Pancreas (tissue), 10 donors: Measurements from ENCODE around the gene PARD3. TPM values are rescaled to one million over a fixed set of nuclear protein-coding genes. Genes with fewer than 3 reads are reported as not detected.
"Not testable (repeated sequence)": the region's sequence is repeated elsewhere in the genome, so short reads cannot be mapped to it uniquely, and the experiment has no call there.

Experiments used
- ATAC-seq, 4 donors: fragments of 200-7000 bp; cut with Tn5 transposase; one replicate each; pipeline versions ENCODE4 v1.8.0 to v1.9.1; 2020; ENCODE audit warnings: mild to moderate bottlenecking in 4 of 4, moderate library complexity in 4 of 4
- DNase-seq, 6 donors: peaks; one replicate each; pipeline ENCODE4 v3.0.0-alpha.2; 2020
- FAIRE-seq: peaks from 2 replicates; lab custom pipeline; 2012; peaks lifted over from hg19 to GRCh38; lab: Jason Lieb, UNC
- H3K27ac ChIP-seq, 4 donors: fragments of 200-600 bp; sonication (generic); 1 replicate in 3 of 4; 2 replicates in 1 of 4; pipeline versions ENCODE4 v1.5.0 to v1.8.0; 2020
- H3K27me3 ChIP-seq, 4 donors: fragments of 200-600 bp; one replicate each; pipeline ENCODE4 v1.8.0; 2021
- H3K36me3 ChIP-seq, 3 donors: fragments of 200-600 bp; sonication (generic) in 1 of 3; one replicate each; pipeline versions ENCODE4 v1.5.0 to v1.8.0; 2020 to 2021
- H3K4me1 ChIP-seq, 3 donors: fragments of 200-600 bp; one replicate each; pipeline ENCODE4 v1.8.0; 2021
- H3K4me3 ChIP-seq, 4 donors: fragments of 200-600 bp; sonication (generic) in 2 of 4; one replicate each; pipeline versions ENCODE4 v1.5.0 to v1.8.0; 2020 to 2021
- H3K9me3 ChIP-seq, 4 donors: fragments of 200-600 bp; one replicate each; pipeline ENCODE4 v1.8.0; 2021
- WGBS, 2 donors: extraction: QIAGEN DNeasy Blood & Tissue Kit; methylation state at CpG; one replicate each; pipeline ENCODE4 v1.1.7; 2013; 5-methylcytosine and 5-hydroxymethylcytosine counted together
- intact Hi-C, 3 donors: fragments of 100-400 bp; cut with DNase I; formaldehyde crosslinking; loops; one replicate each; pipeline versions ENCODE4 v1.11.1 to v1.14.2; 2022
- polyA plus RNA-seq, 2 donors: library from polyadenylated mRNA; stranded (reverse); fragments of 200-250 nt; gene quantifications; one replicate each; pipeline ENCODE4 v1.2.3, GENCODE V29; 2013
- total RNA-seq, 6 donors: library from RNA; stranded (reverse); fragmentation: NEBNext Ultra II Directional in 4 of 6; extraction: Animal tissue kit (Norgen Biotek cat#: 25700) in 4 of 6; gene quantifications; one replicate each; pipeline versions ENCODE4 v1.2.1 to v1.2.4, GENCODE V29; 2021 to 2023
- TF ChIP-seq, protein P1 (sequence below), 4 donors: fragments of 200-600 bp; sonication (generic) in 3 of 4; IDR thresholded peaks; one replicate each; pipeline versions ENCODE4 v1.5.0 to v1.8.0; 2021; ENCODE audit warnings: antibody characterized with exemption in 4 of 4
- donor health status: healthy with polysubstance abuse.
- donor health status: DM: no; HTN: no; CAD: no; lungs with moderate emphysema.
- donor health status: DM: no; HTN: no; CAD: no.
- donor health status: control.
- donor health status: control.
- donor health status: Bipolar disorder and iron deficiency.
- donor health status: DM: yes; HTN: yes; CAD: no.
- donor health status: DM: no; HTN: no; CAD: no.
- donor health status: DM: no; HTN: no; CAD: no.
- donor health status: DM: yes; HTN: yes; CAD: no.

PARD3 gene
- total and polyA plus RNA-seq, 8 donors, result 12.8 to 32.3 (median 23.4) TPM

DNA sequence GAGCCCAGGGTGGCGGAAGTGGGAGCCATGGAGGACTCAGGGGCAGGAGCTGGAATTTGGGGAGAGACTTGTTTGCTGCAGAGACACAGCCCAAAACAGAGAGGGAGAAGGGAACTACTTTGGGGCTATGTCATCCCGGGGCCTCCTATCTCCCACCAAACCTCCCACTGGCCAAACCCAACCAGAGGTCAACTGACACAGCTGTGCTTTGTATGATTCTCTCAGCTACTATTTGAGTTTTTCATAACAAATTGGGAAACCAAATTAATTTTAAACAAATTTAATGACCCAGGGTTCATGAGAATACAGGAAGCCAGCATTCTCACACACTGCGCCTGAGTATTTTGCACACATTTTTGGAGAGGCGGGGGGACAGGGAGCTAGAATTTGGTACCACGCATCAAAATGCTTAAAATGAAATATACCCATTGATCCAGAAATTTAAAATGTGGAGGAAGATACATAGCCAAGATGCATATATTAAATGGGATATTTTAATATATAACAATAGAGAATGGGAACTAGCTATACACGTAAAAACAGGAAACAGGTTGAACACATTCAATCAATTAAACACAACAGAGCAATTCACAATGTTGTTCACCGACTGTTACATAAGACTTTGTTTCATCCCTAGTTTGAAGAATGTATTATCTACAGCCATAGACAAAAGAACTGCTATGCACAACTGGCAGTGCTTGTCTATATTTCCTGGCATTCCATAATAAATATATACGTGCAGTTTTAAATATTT is 105.3 kb downstream of the PARD3 start:
- peaks cover 7 to 33% (median 9%) of the 10 kb centered on the region in 3 donors for H3K4me1 ChIP-seq
- ATAC-seq (no peak), FAIRE-seq (no peak)

DNA sequence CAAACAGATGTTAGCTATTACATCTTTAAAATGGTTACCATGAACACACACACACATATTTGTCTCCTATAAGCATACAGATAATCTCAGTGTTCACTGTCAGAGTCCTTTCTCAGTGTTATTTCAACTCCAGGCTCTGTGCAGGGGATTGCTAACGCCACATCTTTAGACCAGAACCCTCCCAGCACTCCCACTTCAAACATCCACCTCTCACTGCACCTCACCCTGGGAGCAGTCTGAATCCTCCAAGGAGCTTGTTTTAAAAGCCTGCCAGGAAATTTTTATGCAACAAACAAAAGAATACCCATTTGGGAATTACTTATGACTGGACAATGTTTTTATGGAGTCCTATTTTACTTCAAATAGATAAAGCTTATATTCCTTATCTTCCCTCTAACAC is 107.4 kb downstream of the PARD3 start:
- Histone ChIP-seq H3K27me3 (no peaks in the 10 kb centered on the region), H3K27ac (no peak overlapping the region), H3K4me3 (no peak overlapping the region), H3K9me3 (no peaks in the 10 kb centered on the region), H3K36me3 (no peaks in the 10 kb centered on the region), H3K4me1 (peaks cover 0 to 35% (median 20%) of the 10 kb centered on the region in 3 donors)
- ATAC-seq (no peak), FAIRE-seq (no peak), DNase-seq (no peak)
- TF ChIP-seq, protein P1, sequence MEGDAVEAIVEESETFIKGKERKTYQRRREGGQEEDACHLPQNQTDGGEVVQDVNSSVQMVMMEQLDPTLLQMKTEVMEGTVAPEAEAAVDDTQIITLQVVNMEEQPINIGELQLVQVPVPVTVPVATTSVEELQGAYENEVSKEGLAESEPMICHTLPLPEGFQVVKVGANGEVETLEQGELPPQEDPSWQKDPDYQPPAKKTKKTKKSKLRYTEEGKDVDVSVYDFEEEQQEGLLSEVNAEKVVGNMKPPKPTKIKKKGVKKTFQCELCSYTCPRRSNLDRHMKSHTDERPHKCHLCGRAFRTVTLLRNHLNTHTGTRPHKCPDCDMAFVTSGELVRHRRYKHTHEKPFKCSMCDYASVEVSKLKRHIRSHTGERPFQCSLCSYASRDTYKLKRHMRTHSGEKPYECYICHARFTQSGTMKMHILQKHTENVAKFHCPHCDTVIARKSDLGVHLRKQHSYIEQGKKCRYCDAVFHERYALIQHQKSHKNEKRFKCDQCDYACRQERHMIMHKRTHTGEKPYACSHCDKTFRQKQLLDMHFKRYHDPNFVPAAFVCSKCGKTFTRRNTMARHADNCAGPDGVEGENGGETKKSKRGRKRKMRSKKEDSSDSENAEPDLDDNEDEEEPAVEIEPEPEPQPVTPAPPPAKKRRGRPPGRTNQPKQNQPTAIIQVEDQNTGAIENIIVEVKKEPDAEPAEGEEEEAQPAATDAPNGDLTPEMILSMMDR (IDR thresholded peaks at IDR 0.05), result no peak
- intact Hi-C loops, result no loop called here
- 82 to 92% methylated on average over 1 of the region's 1 CpG for WGBS, 2 donors

More for the DNA sequence above, 105.3 kb downstream of the PARD3 start:
- Histone ChIP-seq H3K9me3 (no peaks in the 10 kb centered on the region), H3K27me3 (no peaks in the 10 kb centered on the region), H3K36me3 (no peaks in the 10 kb centered on the region), H3K27ac (no peak overlapping the region), H3K4me3 (no peak overlapping the region)
- TF ChIP-seq, protein P1 (IDR thresholded peaks at IDR 0.05), result no peak
- 78 to 82% methylated on average over 8 of the region's 8 CpGs for WGBS, 2 donors
- DNase-seq, result no peak
- intact Hi-C loops, result no loop called here

DNA sequence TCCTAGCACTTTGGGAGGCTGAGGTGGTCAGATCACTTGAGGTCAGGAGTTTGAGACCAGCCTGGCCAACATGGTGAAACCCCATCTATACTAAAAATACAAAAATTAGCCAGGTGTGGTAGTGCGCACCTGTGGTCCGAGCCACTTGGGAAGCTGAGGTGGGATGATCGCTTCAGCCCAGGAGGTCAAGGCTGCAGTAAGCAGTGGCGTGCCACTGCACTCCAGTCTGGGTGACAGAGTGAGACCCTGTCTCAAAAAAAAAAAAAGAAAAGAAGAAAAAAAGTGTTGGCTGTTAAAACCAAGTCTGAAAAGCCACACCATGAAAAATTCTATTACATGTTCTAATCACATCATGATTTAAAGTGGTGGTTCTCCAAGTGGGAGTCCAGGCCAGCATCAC is 108.1 kb downstream of the PARD3 start:
- intact Hi-C loops, H3K4me3 ChIP-seq, H3K27me3 ChIP-seq, ATAC-seq, H3K9me3 ChIP-seq, H3K36me3 ChIP-seq, DNase-seq, H3K27ac ChIP-seq, FAIRE-seq: not testable (repeated sequence)
- peaks cover 0 to 36% (median 20%) of the 10 kb centered on the region in 3 donors for H3K4me1 ChIP-seq
- 96 to 99% methylated on average over 4 of the region's 4 CpGs for WGBS, 2 donors

DNA sequence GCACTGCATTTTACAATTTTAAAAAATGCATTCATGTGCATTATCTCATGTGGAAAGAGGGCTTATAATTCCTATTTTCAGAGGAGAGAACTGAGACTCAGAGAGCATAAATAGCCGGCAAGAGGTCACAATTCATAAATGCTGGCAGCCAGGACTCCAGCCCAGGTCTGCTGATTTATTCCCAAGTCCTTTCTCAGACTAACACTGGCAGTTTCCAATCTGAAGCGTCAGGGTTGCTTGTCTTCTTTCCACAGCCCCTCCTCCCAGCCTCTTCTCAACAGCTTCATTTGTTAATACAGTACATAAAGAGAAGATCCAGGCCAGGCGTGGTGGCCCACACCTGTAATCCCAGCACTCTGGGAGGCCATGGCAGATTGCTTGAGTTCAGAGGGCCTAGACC is 108.9 kb downstream of the PARD3 start:
- TF ChIP-seq, protein P1 (IDR thresholded peaks at IDR 0.05), result no peak
- no peak for FAIRE-seq
- Histone ChIP-seq H3K9me3 (no peaks in the 10 kb centered on the region), H3K27ac (no peak overlapping the region), H3K4me1 (peaks cover 0 to 27% (median 15%) of the 10 kb centered on the region in 3 donors), H3K4me3 (no peak overlapping the region), H3K27me3 (no peaks in the 10 kb centered on the region), H3K36me3 (no peaks in the 10 kb centered on the region)
- no peak for DNase-seq
- WGBS, 2 donors, result 61 to 67% methylated on average over 3 of the region's 3 CpGs
- no peak for ATAC-seq
- intact Hi-C loops, result no loop called here

DNA sequence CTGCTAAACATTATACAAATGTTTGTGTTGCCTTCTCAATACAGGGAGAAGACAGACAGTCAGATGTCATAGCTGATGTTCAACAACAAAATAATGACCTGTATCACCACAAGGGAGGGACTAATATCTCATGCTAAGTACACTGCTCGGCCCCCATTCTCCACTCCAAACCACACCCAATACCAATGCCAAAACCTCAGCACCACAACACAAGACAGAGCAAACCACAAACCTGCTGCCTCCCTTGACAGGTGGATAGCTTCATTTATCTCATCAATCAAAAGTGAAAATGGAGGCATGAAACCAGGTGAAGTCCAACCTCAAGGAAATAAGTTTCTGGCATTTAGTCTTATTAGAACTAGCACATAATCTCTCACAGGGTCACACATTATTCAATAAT is 109.5 kb downstream of the PARD3 start:
- ATAC-seq (no peak), FAIRE-seq (no peak), DNase-seq (no peak)
- H3K9me3 ChIP-seq, result no peaks in the 10 kb centered on the region
- no peak overlapping the region for H3K4me3 ChIP-seq
- WGBS, 2 donors, result 70 to 88% methylated on average over 1 of the region's 1 CpG
- no peaks in the 10 kb centered on the region for H3K27me3 ChIP-seq
- intact Hi-C loops, result no loop called here
- no peak overlapping the region for H3K27ac ChIP-seq
- H3K4me1 ChIP-seq, result peaks cover 0 to 22% (median 15%) of the 10 kb centered on the region in 3 donors
- no peaks in the 10 kb centered on the region for H3K36me3 ChIP-seq
- TF ChIP-seq, protein P1 (IDR thresholded peaks at IDR 0.05), result no peak
